ENCODE results near the gene STARD5. TPM values are rescaled to one million over a fixed set of nuclear protein-coding genes. Genes with fewer than 3 reads are reported as not detected.

Gene STARD5
- total RNA-seq, 2 donors from 2014 or later: 1.3 to 9.6 TPM

GRCh38 chr15:81363276-81363675 lies 39.3 kb upstream of the STARD5 start:
- H3K4me3 ChIP-seq: no peak overlapping the region
- no peak for DNase-seq
- no peak for ATAC-seq
- TF ChIP-seq CTCF (IDR thresholded peaks at IDR 0.05): no peak
- no peak for TF ChIP-seq POLR2A (IDR thresholded peaks at IDR 0.05)
- no peak overlapping the region for H3K27ac ChIP-seq
- no peaks in the 10 kb centered on the region for H3K9me3 ChIP-seq
- intact Hi-C loops (cut with DNase I): no loop called here
- 84 to 96% methylated on average over 3 of the region's 3 CpGs for WGBS, 2 donors
- H3K36me3 ChIP-seq (replicated peaks in 1 of 2; ENCODE audit: insufficient read depth in 1 of 2, low read depth in 2 of 2): no peaks in the 10 kb centered on the region
- H3K4me1 ChIP-seq: no peaks in the 10 kb centered on the region
- no peaks in the 10 kb centered on the region for H3K27me3 ChIP-seq

GRCh38 chr15:81362790-81363189 lies 38.8 kb upstream of the STARD5 start:
- Histone ChIP-seq H3K27ac (no peak overlapping the region), H3K4me3 (no peak overlapping the region), H3K9me3 (no peaks in the 10 kb centered on the region), H3K4me1 (no peaks in the 10 kb centered on the region), H3K36me3 (replicated peaks in 1 of 2; ENCODE audit: insufficient read depth in 1 of 2, low read depth in 2 of 2) (no peaks in the 10 kb centered on the region), H3K27me3 (no peaks in the 10 kb centered on the region)
- no peak for DNase-seq
- TF ChIP-seq CTCF (IDR thresholded peaks at IDR 0.05) (no peak), POLR2A (IDR thresholded peaks at IDR 0.05) (no peak)
- no peak for ATAC-seq
- intact Hi-C loops (cut with DNase I): no loop called here
- WGBS, 2 donors: 86 to 93% methylated on average over 11 of the region's 11 CpGs

DNA sequence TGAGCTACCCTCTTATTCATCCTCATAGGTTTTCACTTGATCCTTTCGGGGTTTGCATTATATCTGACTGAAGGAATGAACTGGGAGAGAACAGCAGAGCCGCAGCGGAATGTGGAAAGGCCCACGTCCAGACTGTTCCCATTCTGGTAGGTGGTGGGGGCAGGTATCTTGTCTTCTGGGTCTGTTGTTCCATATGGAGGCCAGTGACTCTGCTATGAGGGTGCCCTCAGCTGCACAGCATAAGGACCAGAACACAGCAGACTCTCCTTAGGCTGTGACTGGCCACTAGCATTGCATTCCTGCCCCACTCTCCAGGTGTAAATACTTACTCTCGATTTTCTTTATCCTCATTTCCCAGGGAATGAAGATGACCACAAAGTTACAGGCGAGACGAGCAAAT lies 38.0 kb upstream of the STARD5 start:
- 86 to 92% methylated on average over 7 of the region's 7 CpGs for WGBS, 2 donors
- H3K4me1 ChIP-seq: no peaks in the 10 kb centered on the region
- no peaks in the 10 kb centered on the region for H3K9me3 ChIP-seq
- ATAC-seq: no peak
- no peaks in the 10 kb centered on the region for H3K27me3 ChIP-seq
- H3K36me3 ChIP-seq (replicated peaks in 1 of 2; ENCODE audit: insufficient read depth in 1 of 2, low read depth in 2 of 2): no peaks in the 10 kb centered on the region
- TF ChIP-seq POLR2A (IDR thresholded peaks at IDR 0.05): no peak
- no peak for TF ChIP-seq CTCF (IDR thresholded peaks at IDR 0.05)
- intact Hi-C loops (cut with DNase I): no loop called here
- no peak overlapping the region for H3K27ac ChIP-seq
- DNase-seq: no peak
- no peak overlapping the region for H3K4me3 ChIP-seq

- Histone ChIP-seq H3K36me3 (replicated peaks in 1 of 2; ENCODE audit: insufficient read depth in 1 of 2, low read depth in 2 of 2) (no peaks in the 10 kb centered on the region), H3K4me1 (no peaks in the 10 kb centered on the region), H3K9me3 (no peaks in the 10 kb centered on the region), H3K4me3 (no peak overlapping the region), H3K27me3 (no peaks in the 10 kb centered on the region), H3K27ac (no peak overlapping the region)
- intact Hi-C loops (cut with DNase I): no loop called here
- no peak for TF ChIP-seq POLR2A (IDR thresholded peaks at IDR 0.05)
- no peak for TF ChIP-seq CTCF (IDR thresholded peaks at IDR 0.05)
- no peak for DNase-seq
- 93 to 97% methylated on average over 5 of the region's 5 CpGs for WGBS, 2 donors
- no peak for ATAC-seq
Observed at GRCh38 chr15:81360491-81360890, 36.5 kb upstream of the STARD5 start.

GRCh38 chr15:81358248-81358647 lies 34.3 kb upstream of the STARD5 start:
- Histone ChIP-seq H3K4me3 (no peak overlapping the region), H3K36me3 (replicated peaks in 1 of 2; ENCODE audit: insufficient read depth in 1 of 2, low read depth in 2 of 2) (no peaks in the 10 kb centered on the region), H3K27ac (no peak overlapping the region), H3K27me3 (no peaks in the 10 kb centered on the region), H3K9me3 (no peaks in the 10 kb centered on the region), H3K4me1 (no peaks in the 10 kb centered on the region)
- ATAC-seq (no peak), DNase-seq (no peak)
- WGBS, 2 donors: 92 to 93% methylated on average over 6 of the region's 6 CpGs
- intact Hi-C loops (cut with DNase I): no loop called here
- TF ChIP-seq POLR2A (IDR thresholded peaks at IDR 0.05) (no peak), CTCF (IDR thresholded peaks at IDR 0.05) (no peak)
